B cell (primary cell): ENCODE measurements around the gene TTLL10. TPM values are rescaled to one million over a fixed set of nuclear protein-coding genes. Genes with fewer than 3 reads are reported as not detected.

Experiments
- ATAC-seq: fragments of 200-7000 bp; cut with Tn5 transposase; one replicate; pipeline ENCODE4 v1.10.0; 2021; ENCODE audit warnings: low read depth, mild to moderate bottlenecking, moderate number of reproducible peaks, moderate library complexity
- CTCF ChIA-PET: fragments of 350-600 bp; sonication (Branson Sonifier 250); formaldehyde crosslinking; loops from one replicate; lab custom pipeline; 2021; ENCODE audit warnings: antibody characterized with exemption, inconsistent platforms; lab: Charles Lee
- POLR2A ChIA-PET: fragments of 350-600 bp; sonication (Branson Sonifier 250); formaldehyde crosslinking; loops from one replicate; lab custom pipeline; 2021; ENCODE audit warnings: antibody characterized with exemption; lab: Charles Lee
- DNase-seq: peaks from one replicate; pipeline ENCODE4 v3.0.0; 2013
- H2AFZ ChIP-seq: 2 replicates; pipeline ENCODE4 v1.6.1; 2012; ENCODE audit warnings: mild to moderate bottlenecking, low read depth, low read length; ENCODE audit not compliant: insufficient read depth, poor library complexity, severe bottlenecking
- H3K27ac ChIP-seq, 2 donors: 1 replicate in 1 of 2; 2 replicates in 1 of 2; pipeline ENCODE4 v1.5.1; 2012 to 2013; ENCODE audit warnings: low read length in 2 of 2, mild to moderate bottlenecking in 2 of 2, moderate library complexity in 1 of 2
- H3K27me3 ChIP-seq, 4 experiments: fragments of 200-600 bp in 1 of 4; sonication (generic) in 1 of 4; replicated peaks in 1 of 4; 1 replicate in 2 of 4; 2 replicates in 2 of 4; pipeline versions ENCODE4 v1.6.1 to v1.7.0; 2013 to 2016; ENCODE audit warnings: low read length in 3 of 4, mild to moderate bottlenecking in 2 of 4, mixed read lengths in 1 of 4, moderate library complexity in 1 of 4; ENCODE audit not compliant: insufficient read depth in 4 of 4, control insufficient read depth in 3 of 4; ENCODE audit errors: control extremely low read depth in 1 of 4
- H3K36me3 ChIP-seq, 2 experiments: replicated peaks in 1 of 2; 1 replicate in 1 of 2; 2 replicates in 1 of 2; pipeline versions ENCODE4 v1.6.1 to v1.7.1; 2013; ENCODE audit warnings: low read length in 1 of 2; ENCODE audit not compliant: insufficient read depth in 2 of 2, control insufficient read depth in 1 of 2; ENCODE audit errors: control extremely low read depth in 1 of 2, extremely low read depth in 1 of 2
- H3K4me1 ChIP-seq, 2 donors: fragments of 200-600 bp in 1 of 2; sonication (generic) in 1 of 2; 1 replicate in 1 of 2; 2 replicates in 1 of 2; pipeline versions ENCODE4 v1.5.1 to v1.6.1; 2013 to 2017; ENCODE audit warnings: low read length in 2 of 2; ENCODE audit not compliant: control insufficient read depth in 2 of 2, insufficient read depth in 2 of 2
- H3K4me2 ChIP-seq: replicated peaks from 2 replicates; pipeline ENCODE3; 2012; ENCODE audit warnings: mild to moderate bottlenecking, low read depth, low read length; ENCODE audit not compliant: poor library complexity, severe bottlenecking
- H3K4me3 ChIP-seq, 5 experiments: fragments of 200-600 bp in 1 of 5; sonication (generic) in 1 of 5; 1 replicate in 3 of 5; 2 replicates in 2 of 5; pipeline versions ENCODE4 v1.5.1 to v1.7.0; 2011 to 2016; ENCODE audit warnings: low read length in 4 of 5, mild to moderate bottlenecking in 4 of 5, low read depth in 2 of 5, control low read depth in 1 of 5, moderate library complexity in 1 of 5; ENCODE audit not compliant: insufficient read depth in 1 of 5; ENCODE audit errors: control extremely low read depth in 1 of 5, extremely low read depth in 1 of 5
- H3K79me2 ChIP-seq: fragments of 200-600 bp; sonication (generic); one replicate; pipeline ENCODE4 v1.6.0; 2016; ENCODE audit warnings: low read length; ENCODE audit not compliant: control insufficient read depth, insufficient read depth
- H3K9ac ChIP-seq: fragments of 200-600 bp; sonication (generic); 2 replicates; pipeline ENCODE4 v1.6.1; 2017; ENCODE audit warnings: mild to moderate bottlenecking, low read length, moderate library complexity
- H3K9me3 ChIP-seq, 3 donors: one replicate each; pipeline versions ENCODE4 v1.6.1 to v1.7.1; 2013; ENCODE audit warnings: low read length in 2 of 3; ENCODE audit not compliant: control insufficient read depth in 2 of 3, insufficient read depth in 1 of 3; ENCODE audit errors: control extremely low read depth in 1 of 3
- H4K20me1 ChIP-seq: 2 replicates; pipeline ENCODE4 v1.6.0; 2012; ENCODE audit warnings: mild to moderate bottlenecking, low read length; ENCODE audit not compliant: insufficient read depth, control insufficient read depth, poor library complexity, severe bottlenecking
- H3K27ac Mint-ChIP-seq: one replicate; pipeline ENCODE4 v1.8.0; 2021; ENCODE audit warnings: mixed read lengths
- H3K27me3 Mint-ChIP-seq: one replicate; pipeline ENCODE4 v1.8.0; 2021; ENCODE audit warnings: mixed read lengths
- H3K4me1 Mint-ChIP-seq: one replicate; pipeline ENCODE4 v1.8.0; 2021; ENCODE audit warnings: mixed read lengths
- H3K4me3 Mint-ChIP-seq: one replicate; pipeline ENCODE4 v1.8.0; 2021; ENCODE audit warnings: mixed read lengths
- H3K9me3 Mint-ChIP-seq: one replicate; pipeline ENCODE4 v1.8.0; 2022; ENCODE audit warnings: mixed read lengths; ENCODE audit not compliant: insufficient read depth
- EZH2 ChIP-seq: IDR thresholded peaks from 2 replicates; pipeline ENCODE4 v1.6.1; 2012; ENCODE audit warnings: borderline replicate concordance, low read depth, mild to moderate bottlenecking, moderate library complexity, low read length; ENCODE audit not compliant: insufficient read depth, poor library complexity, severe bottlenecking
- WGBS: methylation state at CpG from one replicate; pipeline ENCODE4 v1.1.5; 2013; ENCODE audit warnings: missing lambda C conversion rate; ENCODE audit not compliant: insufficient coverage; 5-methylcytosine and 5-hydroxymethylcytosine counted together
- intact Hi-C: fragments of 100-400 bp; cut with micrococcal nuclease; formaldehyde crosslinking; loops from one replicate; pipeline ENCODE4 v1.10.0; 2022
- polyA minus RNA-seq: library from RNA; depleted of rRNA, polyadenylated mRNA; stranded (reverse); fragments of >200 nt; gene quantifications from 2 replicates; pipeline ENCODE4 v1.2.3, GENCODE V29; 2012
- polyA plus RNA-seq: library from polyadenylated mRNA; depleted of rRNA; stranded (reverse); fragments of >200 nt; gene quantifications from 2 replicates; pipeline ENCODE4 v1.2.3, GENCODE V29; 2012
- total RNA-seq, 2 donors: library from RNA; stranded (reverse); fragments of 120-200 nt in 1 of 2; gene quantifications; 1 replicate in 1 of 2; 2 replicates in 1 of 2; pipeline versions ENCODE4 v1.2.3 to v1.2.4, GENCODE V29; 2013 to 2022
- TF ChIP-seq, protein P1 (sequence below): fragments of 200-600 bp; IDR thresholded peaks from one replicate; pipeline ENCODE4 v1.8.0; 2022; ENCODE audit warnings: antibody characterized with exemption, mild to moderate bottlenecking

The TTLL10 gene, protein sequence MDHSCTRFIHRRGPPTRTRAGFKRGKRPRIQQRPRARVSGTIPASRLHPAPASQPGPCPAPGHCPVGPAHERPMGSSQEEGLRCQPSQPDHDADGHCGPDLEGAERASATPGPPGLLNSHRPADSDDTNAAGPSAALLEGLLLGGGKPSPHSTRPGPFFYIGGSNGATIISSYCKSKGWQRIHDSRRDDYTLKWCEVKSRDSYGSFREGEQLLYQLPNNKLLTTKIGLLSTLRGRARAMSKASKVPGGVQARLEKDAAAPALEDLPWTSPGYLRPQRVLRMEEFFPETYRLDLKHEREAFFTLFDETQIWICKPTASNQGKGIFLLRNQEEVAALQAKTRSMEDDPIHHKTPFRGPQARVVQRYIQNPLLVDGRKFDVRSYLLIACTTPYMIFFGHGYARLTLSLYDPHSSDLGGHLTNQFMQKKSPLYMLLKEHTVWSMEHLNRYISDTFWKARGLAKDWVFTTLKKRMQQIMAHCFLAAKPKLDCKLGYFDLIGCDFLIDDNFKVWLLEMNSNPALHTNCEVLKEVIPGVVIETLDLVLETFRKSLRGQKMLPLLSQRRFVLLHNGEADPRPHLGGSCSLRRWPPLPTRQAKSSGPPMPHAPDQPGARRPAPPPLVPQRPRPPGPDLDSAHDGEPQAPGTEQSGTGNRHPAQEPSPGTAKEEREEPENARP
- total RNA-seq: 0.37 and 0.61 TPM in 2 replicates
- total RNA-seq (2013): 0.23 TPM
- polyA plus RNA-seq: 0.37 and 0.45 TPM in 2 replicates
- polyA minus RNA-seq: 0.71 and 2.9 TPM in 2 replicates

DNA sequence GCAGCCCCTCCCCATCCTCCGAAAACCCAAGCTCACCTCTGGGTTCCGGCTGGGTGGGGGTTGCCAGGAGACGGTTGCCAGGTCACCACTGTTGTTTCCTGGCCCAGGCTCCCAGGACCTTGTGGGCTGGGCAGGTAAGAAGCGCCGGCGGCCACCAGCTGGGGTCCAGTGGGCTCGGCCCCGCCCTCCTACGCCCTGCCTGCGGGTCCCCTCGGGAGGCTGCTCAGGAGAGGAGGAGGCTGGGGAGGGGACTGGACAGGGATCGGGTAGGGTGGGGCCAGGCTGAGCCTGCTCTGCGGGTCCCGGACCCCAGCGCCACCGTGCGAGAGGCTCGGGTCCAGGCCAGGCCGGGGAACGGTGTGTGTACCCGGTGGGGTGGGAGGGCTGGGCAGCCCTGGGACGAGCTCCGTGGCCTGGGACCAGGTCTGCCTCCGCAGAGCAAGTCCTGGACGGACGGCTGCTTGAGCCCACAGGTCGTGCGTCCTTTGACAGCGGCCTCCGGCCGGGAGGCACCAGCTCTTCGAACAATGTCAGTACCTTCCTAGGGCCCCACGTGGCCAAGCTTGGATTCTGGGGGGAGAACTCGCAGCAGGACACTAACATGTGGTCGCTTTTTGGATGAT is at the start of gene TTLL10:
TTLL10 (plus strand) TSS at position 88 of the 623 bp plus-strand sequence. CDS start 5,336 bp downstream, outside the sequence.
- Histone ChIP-seq H3K27me3 (peaks cover 0 to 44% (median 21%) of the 10 kb centered on the region in 4 experiments), H3K4me3 (peak within 1 kb of the TSS in 2 of 5 experiments; percentile 15 to 22), H4K20me1 (no peaks in the 10 kb centered on the region), H3K4me2 (peak within 1 kb of the TSS; percentile 81), H3K9ac (peak within 1 kb of the TSS; percentile 48), H3K9me3 (peaks cover 0 to 17% (median 0%) of the 10 kb centered on the region in 3 donors), H2AFZ (peak within 1 kb of the TSS; percentile 28), H3K4me1 (peaks cover 57 to 70% of the 10 kb centered on the region in 2 donors), H3K79me2 (no peaks in the 10 kb centered on the region), H3K27ac (no peak within 1 kb of the TSS), H3K36me3 (no peaks in the 10 kb centered on the region)
- POLR2A ChIA-PET: interaction anchor here (0.7 to 1.2 kb wide), 2 partner anchors 32 to 37 kb away, joined by 3 to 5 read pairs; no protein-coding TSS in a partner anchor
- H3K27ac Mint-ChIP-seq: peak within 1 kb of the TSS; percentile 50
- peak within 1 kb of the TSS; percentile 55 for H3K4me3 Mint-ChIP-seq
- CTCF ChIA-PET: interaction anchor here (5.3 kb wide), 1 partner anchor 52 kb away, joined by 31 read pairs; no protein-coding TSS in a partner anchor
- peak; percentile 31 for ATAC-seq
- WGBS: 17% methylated on average over 32 of the region's 35 CpGs
- peaks cover 12% of the 10 kb centered on the region for H3K27me3 Mint-ChIP-seq
- H3K9me3 Mint-ChIP-seq: no peaks in the 10 kb centered on the region
- intact Hi-C loops: loop anchor here (2.0 to 5.0 kb wide), 4 partner anchors 29 to 52 kb away; no protein-coding TSS in a partner anchor
- DNase-seq: peak; percentile 84
- TF ChIP-seq, protein P1, sequence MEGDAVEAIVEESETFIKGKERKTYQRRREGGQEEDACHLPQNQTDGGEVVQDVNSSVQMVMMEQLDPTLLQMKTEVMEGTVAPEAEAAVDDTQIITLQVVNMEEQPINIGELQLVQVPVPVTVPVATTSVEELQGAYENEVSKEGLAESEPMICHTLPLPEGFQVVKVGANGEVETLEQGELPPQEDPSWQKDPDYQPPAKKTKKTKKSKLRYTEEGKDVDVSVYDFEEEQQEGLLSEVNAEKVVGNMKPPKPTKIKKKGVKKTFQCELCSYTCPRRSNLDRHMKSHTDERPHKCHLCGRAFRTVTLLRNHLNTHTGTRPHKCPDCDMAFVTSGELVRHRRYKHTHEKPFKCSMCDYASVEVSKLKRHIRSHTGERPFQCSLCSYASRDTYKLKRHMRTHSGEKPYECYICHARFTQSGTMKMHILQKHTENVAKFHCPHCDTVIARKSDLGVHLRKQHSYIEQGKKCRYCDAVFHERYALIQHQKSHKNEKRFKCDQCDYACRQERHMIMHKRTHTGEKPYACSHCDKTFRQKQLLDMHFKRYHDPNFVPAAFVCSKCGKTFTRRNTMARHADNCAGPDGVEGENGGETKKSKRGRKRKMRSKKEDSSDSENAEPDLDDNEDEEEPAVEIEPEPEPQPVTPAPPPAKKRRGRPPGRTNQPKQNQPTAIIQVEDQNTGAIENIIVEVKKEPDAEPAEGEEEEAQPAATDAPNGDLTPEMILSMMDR: no peak
- TF ChIP-seq EZH2: no peak
- peaks cover 52% of the 10 kb centered on the region for H3K4me1 Mint-ChIP-seq
